Vagina (tissue), 2 donors: Measurements from ENCODE around the gene TNFRSF13B. TPM values are rescaled to one million over a fixed set of nuclear protein-coding genes. Genes with fewer than 3 reads are reported as not detected.

ENCODE experiments used
- DNase-seq, 2 donors: peaks; one replicate each; pipeline ENCODE4 v3.0.0-alpha.2; 2017; ENCODE audit errors: extremely low spot score in 2 of 2
- H3K27ac ChIP-seq: fragments of 200-600 bp; sonication (generic); one replicate; pipeline ENCODE4 v1.5.1; 2019
- H3K27me3 ChIP-seq: fragments of 200-600 bp; sonication (generic); one replicate; pipeline ENCODE4 v1.5.1; 2019
- H3K36me3 ChIP-seq, 2 donors: fragments of 200-600 bp; sonication (generic); one replicate each; pipeline ENCODE4 v1.5.1; 2017 to 2019
- H3K4me1 ChIP-seq: fragments of 200-600 bp; sonication (generic); one replicate; pipeline ENCODE4 v1.5.1; 2019
- H3K4me3 ChIP-seq, 2 donors: fragments of 200-600 bp; sonication (generic); 1 replicate in 1 of 2; 2 replicates in 1 of 2; pipeline ENCODE4 v1.5.1; 2016 to 2019
- H3K9me3 ChIP-seq: fragments of 200-600 bp; sonication (generic); one replicate; pipeline ENCODE4 v1.5.1; 2019
- CTCF ChIP-seq, 3 experiments: fragments of 450-650 bp in 2 of 3; fragments of 200-600 bp in 1 of 3; sonication (generic) in 1 of 3; IDR thresholded peaks; one replicate each; pipeline ENCODE4 v1.5.1; 2017 to 2019; ENCODE audit warnings: antibody characterized with exemption in 3 of 3, mild to moderate bottlenecking in 2 of 3, moderate library complexity in 2 of 3
- POLR2A ChIP-seq, 2 donors: fragments of 450-650 bp; IDR thresholded peaks; one replicate each; pipeline ENCODE4 v1.6.1; 2017; ENCODE audit warnings: antibody characterized with exemption in 2 of 2, mild to moderate bottlenecking in 2 of 2, moderate library complexity in 2 of 2
- POLR2AphosphoS5 ChIP-seq, 2 donors: sonication (generic); formaldehyde crosslinking; IDR thresholded peaks; one replicate each; pipeline ENCODE4 v1.9.0; 2017; ENCODE audit warnings: antibody characterized with exemption in 2 of 2, mild to moderate bottlenecking in 2 of 2, low read depth in 1 of 2; ENCODE audit not compliant: insufficient read depth in 1 of 2
- intact Hi-C: fragments of 100-400 bp; cut with DNase I; formaldehyde crosslinking; loops from one replicate; pipeline ENCODE4 v1.15.1; 2023
- total RNA-seq: library from RNA; depleted of rRNA; stranded (reverse); fragments of >200 nt; gene quantifications from one replicate; pipeline ENCODE4 v1.2.3, GENCODE V29; 2016

The TNFRSF13B gene
- total RNA-seq, 1 donor from 2014 or later, result not detected

GRCh38 chr17:16947470-16947869, 24.4 kb downstream of the TNFRSF13B start:
- H3K27me3 ChIP-seq, result no peaks in the 10 kb centered on the region
- H3K27ac ChIP-seq, result no peak overlapping the region
- H3K4me3 ChIP-seq, result no peak overlapping the region
- peaks cover 8% of the 10 kb centered on the region for H3K9me3 ChIP-seq
- H3K4me1 ChIP-seq, result no peaks in the 10 kb centered on the region
- intact Hi-C loops, result no loop called here
- no peaks in the 10 kb centered on the region for H3K36me3 ChIP-seq
- TF ChIP-seq CTCF (IDR thresholded peaks at IDR 0.05) (no peak), POLR2A (IDR thresholded peaks at IDR 0.05) (no peak), POLR2AphosphoS5 (IDR thresholded peaks at IDR 0.05; ENCODE audit: insufficient read depth in 1 of 2, low read depth in 1 of 2) (no peak)
- no peak for DNase-seq

GRCh38 chr17:16945663-16946218, 26.2 kb downstream of the TNFRSF13B start:
- Histone ChIP-seq H3K27ac (no peak overlapping the region), H3K4me3 (no peak overlapping the region), H3K9me3 (peaks cover 8% of the 10 kb centered on the region), H3K4me1 (no peaks in the 10 kb centered on the region), H3K27me3 (no peaks in the 10 kb centered on the region), H3K36me3 (no peaks in the 10 kb centered on the region)
- TF ChIP-seq POLR2AphosphoS5 (IDR thresholded peaks at IDR 0.05; ENCODE audit: insufficient read depth in 1 of 2, low read depth in 1 of 2) (no peak), CTCF (IDR thresholded peaks at IDR 0.05) (no peak), POLR2A (IDR thresholded peaks at IDR 0.05) (no peak)
- intact Hi-C loops, result no loop called here
- DNase-seq, result no peak

- no peaks in the 10 kb centered on the region for H3K36me3 ChIP-seq
- no peaks in the 10 kb centered on the region for H3K4me1 ChIP-seq
- no peak overlapping the region for H3K4me3 ChIP-seq
- H3K9me3 ChIP-seq, result peaks cover 8% of the 10 kb centered on the region
- TF ChIP-seq POLR2AphosphoS5 (IDR thresholded peaks at IDR 0.05; ENCODE audit: insufficient read depth in 1 of 2, low read depth in 1 of 2) (no peak), CTCF (IDR thresholded peaks at IDR 0.05) (no peak), POLR2A (IDR thresholded peaks at IDR 0.05) (no peak)
- intact Hi-C loops, result no loop called here
- no peaks in the 10 kb centered on the region for H3K27me3 ChIP-seq
- DNase-seq, result no peak
- H3K27ac ChIP-seq, result no peak overlapping the region
These were observed 26.8 kb downstream of the TNFRSF13B start for GRCh38 chr17:16945136-16945482.

GRCh38 chr17:16944334-16945135, 27.4 kb downstream of the TNFRSF13B start:
- Histone ChIP-seq H3K4me1 (no peaks in the 10 kb centered on the region), H3K27me3 (no peaks in the 10 kb centered on the region), H3K36me3 (no peaks in the 10 kb centered on the region), H3K9me3 (peaks cover 8% of the 10 kb centered on the region), H3K27ac (no peak overlapping the region), H3K4me3 (no peak overlapping the region)
- no peak for DNase-seq
- TF ChIP-seq POLR2AphosphoS5 (IDR thresholded peaks at IDR 0.05; ENCODE audit: insufficient read depth in 1 of 2, low read depth in 1 of 2), result no peak
- no peak for TF ChIP-seq POLR2A (IDR thresholded peaks at IDR 0.05)
- TF ChIP-seq CTCF (IDR thresholded peaks at IDR 0.05), result no peak
- intact Hi-C loops, result no loop called here
